ENCODE measurements around the gene CELF5.

Gene CELF5

GRCh38 chr19:3345850-3346460 lies 121.5 kb downstream of the CELF5 start:
- no peak for TF ChIP-seq CTCF (IDR thresholded peaks at IDR 0.05; ENCODE audit: insufficient read depth, low read depth, low read length, missing control alignments)
- H3K4me3 ChIP-seq (ENCODE audit: low read length): no peak overlapping the region
- no peak for DNase-seq (ENCODE audit: low read depth)
